HG03280 (cell line): ENCODE data around the gene HNRNPAB.

Experiments used
- ATAC-seq: cut with Tn5 transposase; IDR thresholded peaks from one replicate; pipeline ENCODE4 v1.9.1; 2021; ENCODE audit warnings: mild to moderate bottlenecking, moderate library complexity; ENCODE audit not compliant: unreplicated experiment

Gene HNRNPAB

DNA sequence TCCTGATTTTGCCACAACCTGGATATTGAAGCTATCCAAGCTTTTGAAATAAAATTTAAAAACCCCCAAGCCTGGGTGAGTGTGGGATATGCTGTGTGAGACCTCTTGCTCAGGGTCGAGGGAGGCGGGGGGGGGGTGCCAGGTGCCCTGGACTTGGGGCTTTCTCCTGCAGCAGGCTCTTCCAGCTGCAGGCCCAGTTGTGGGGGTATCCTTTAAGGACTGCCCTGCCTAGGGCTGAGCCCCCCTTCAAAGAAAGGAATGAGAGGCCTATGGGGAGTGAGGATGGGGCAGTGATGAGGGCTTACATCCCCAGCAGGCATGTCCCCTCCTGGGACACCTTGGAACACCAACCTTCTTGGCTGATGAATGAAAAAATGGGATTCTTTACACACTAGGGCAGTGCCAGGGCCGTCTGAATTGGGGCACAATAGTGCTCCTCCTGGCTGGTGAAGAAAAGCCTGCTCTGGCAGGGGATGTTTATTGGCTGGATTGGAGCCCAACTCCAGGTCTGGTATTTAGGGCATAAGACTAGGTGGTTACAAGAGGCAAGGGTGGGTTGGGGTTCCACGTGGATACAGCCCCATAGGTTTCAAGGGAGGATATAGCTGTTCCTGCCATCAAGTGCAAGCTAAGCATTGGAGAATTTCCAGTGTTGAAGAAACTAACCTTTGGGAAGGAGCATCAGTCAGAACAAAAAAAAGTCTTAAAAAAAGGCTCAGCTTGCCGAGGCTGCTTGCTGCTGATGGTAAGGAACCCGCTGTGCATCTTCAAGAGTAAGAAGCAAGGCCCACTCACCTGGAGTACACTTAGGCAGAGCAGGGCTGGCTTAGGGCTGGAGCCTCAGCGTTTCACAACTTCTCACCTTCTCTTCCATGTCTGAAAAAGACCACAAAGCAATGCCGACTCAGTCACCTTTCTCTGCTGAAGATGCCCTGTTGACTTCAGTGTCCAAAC lies 7.0 kb downstream of the HNRNPAB start:
- no peak for ATAC-seq

DNA sequence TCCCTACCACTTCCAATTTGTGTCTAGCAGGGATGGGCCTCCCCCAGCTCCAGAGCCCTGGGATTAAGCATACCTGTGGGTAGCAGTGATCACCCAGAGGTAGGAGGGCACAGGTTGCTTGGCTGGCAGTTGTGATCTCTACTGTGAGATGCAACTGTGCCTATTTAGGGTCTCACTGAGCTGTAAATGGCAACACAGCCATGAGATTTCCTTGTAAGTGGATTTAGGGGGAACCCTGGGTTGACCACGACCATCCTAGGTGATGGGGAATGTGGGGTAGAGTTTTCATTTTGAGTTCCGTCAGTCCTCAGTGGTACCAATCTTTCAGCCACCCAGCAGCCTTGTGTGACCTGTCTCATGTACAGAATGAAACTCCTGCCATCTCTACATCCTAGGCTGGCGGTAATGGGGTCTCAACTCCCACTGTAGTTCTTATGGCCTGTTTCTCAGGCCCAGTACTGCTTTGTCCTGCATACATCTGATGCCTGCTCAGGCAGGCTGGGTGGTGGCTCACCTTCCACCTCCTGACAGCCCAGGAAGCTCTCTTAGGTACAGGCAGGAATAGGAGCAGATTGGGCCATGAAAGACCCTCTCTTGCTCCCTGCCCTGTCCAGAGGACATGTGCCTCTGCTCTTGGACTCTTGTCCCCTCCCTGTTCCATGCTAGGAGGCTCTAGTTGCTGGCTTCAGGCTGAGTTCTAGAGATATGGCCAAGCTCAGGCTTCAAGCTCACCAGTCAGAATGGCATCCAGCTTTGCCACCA lies 8.1 kb downstream of the HNRNPAB start:
- no peak for ATAC-seq

DNA sequence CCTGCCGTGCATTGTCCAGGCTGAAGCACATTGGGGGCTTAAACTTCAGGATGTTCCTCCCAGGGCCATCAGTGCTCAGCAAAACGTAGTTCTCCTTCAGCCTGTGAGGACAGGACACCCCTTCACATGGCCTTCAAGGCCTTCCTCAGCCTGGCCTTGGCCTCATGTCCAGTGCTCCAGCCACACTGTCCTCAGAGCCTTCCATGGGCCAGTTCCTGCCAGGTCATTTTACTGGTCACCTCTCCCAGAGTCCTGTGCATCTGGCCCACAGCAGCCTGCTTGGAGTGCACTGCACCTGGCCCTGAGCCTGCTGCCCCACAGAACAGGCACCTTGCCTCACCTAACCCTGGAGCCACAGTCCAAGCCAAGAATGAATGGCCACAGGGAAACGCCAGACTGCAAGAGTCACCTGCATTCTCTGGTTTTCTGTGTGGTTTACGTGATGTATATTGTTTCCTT lies 8.7 kb downstream of the HNRNPAB start:
- no peak for ATAC-seq

DNA sequence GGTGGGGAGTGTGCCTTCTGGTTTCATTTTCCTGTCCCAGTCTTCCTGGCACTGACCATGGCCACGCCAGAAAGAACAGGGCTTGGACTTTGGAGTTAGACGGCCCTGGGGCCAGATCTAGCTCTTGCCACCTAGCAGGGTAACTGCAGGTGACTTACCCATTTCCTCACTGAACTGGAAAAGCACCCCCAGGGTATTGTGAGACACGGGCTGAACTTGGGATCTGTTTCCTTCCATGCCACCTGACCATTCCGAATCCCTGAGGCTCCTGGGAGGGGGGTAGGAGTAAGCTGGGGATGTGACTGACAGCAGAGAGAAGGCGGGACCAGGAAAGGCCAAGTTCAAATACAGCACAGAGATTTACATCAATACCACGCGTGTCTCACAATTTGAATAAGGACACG lies 9.4 kb downstream of the HNRNPAB start:
- no peak for ATAC-seq

DNA sequence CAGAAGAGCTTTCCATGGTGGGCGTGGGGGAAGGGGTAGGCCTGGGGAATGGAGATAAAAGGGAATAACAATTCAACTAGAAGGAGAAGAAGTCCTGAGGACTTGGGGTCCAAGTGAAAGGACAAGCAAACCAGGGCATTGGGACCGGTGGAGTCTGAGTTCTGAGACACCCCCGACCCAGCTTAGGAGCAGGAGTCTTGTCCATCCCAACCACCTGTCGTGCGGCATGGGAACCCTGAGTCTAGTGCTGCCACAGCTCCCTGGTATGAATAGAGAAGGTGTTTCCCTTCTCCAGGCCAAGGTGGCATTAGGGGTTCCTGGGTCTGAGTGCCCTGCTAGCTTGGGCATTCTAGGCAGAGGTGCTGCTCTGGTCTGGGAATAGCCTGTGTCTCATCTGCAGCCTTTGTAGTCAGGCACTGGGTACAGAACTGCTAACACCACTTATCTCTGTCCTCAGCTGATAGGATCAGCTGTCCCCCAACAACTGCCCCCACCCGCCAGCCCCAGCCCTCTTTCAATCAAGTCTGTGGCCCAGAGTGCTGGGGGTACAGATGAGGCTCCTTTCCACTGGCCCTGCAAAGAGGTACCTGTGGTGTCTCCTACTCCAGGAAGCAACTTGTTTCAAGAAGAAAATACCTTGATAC lies 9.9 kb downstream of the HNRNPAB start:
- no peak for ATAC-seq

DNA sequence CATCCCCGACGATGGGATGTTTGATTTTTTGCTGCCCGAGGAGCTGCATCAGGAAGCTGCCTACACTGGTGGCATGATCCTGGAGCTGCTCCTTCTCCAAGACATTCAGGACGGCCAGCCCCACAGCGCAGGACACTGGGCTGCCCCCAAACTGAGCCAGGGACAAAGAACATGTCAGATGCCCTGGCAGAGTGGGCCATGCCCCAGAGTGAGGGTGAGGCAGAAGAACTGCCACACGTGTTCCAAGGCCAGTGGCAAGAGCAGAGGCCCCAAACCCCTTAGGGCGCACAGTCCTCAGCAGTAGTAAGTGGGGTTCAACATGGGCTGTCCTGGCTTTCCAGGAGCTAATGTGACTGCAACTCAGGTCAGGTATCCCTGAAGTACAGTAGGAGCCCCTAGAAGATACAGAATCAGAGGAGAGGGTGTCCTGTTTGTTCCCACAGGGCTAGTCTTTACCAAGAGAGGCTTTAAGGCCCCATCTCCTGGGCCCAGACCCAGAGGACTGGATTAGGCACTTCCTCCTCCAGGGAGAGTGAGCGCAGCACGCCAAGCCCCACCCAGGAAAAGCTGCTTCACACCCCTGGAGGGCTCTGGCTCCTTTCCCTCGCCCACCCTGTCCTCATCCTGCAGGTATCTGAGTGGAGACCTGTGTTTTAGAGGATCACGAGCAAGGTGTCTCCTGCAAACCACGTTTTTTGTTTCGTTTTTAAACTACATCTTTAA lies 11.1 kb downstream of the HNRNPAB start:
- no peak for ATAC-seq

DNA sequence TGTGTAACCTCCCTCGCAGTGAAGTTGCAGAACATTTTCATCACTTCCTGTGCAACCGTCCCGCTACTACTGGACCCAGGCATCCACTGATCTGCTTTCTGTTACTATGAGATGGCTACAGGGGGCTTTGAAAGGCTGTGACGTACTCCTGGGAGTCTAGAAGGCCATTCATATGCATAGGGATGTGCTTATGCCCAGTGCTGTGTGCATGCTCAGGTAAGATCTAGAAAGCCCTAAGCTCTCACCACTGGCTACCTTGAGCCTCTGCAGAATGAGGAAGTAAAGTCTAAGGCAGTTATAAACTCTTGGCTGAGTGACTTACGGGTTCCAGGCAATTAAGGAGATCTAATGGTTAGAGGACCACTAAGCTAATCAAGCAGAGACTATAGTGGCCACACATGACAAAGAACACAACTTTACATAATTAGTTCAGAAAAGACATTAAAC lies 11.8 kb downstream of the HNRNPAB start:
- ATAC-seq: no peak

DNA sequence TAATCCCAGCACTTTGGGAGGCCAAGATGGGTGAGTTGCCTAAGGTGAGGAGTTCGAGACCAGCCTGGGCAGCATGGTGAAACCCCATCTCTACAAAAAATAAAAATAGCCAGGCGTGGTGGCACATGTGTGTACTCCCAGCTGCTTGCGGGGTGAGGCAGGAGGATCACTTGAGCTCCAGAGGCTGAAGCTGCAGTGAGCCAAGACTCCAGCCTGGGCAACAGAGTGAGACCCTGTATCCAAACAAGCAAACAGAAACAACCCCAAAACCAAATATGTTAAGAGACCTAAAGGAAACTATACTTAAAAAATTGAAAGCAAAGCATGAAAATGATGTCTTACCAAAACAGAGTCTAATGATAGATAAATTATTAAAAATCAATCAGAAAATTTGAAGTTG lies 12.4 kb downstream of the HNRNPAB start:
- no peak for ATAC-seq

DNA sequence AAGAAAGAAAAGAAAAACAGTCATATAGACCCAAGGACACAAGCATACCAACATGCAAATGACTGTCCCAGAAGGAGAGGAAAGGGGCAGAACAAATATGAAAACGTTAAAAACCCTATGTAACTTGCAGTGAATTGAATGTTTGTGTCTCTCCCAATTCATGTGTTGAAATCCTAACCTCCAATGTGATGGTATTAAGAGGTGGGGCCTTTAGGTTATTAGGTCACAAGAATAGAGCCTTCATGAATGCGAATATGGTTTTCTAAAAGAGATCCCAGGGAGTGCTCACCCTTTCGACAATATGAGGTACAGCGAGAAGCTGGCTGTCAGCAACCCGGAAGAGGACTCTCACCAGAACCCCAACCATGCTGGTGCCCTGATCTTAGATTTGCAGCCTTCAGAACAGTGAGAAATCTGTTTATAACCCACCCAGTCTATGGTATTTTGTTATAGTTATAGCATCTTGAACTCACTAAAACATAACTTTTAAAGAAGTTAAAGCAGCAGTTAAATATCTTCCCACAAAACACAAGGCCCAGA lies 14.0 kb downstream of the HNRNPAB start:
- no peak for ATAC-seq

DNA sequence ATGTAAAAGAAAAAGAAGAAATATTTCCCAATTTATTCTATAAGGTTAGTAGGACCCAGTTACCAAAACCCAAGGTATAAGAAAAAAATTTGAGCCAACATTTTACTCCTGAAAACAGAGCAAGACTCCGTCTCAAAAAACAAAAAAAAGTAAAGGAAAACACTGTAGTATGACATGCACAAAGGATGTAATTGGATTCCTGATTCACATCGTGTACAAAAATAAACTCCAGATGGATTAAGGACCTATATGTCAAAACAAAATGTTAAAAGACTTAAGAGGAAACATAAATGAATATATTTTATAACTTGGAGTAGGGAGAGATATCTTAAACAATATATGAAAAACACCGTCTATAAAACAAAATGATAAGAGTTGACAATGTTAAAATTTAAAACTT lies 14.5 kb downstream of the HNRNPAB start:
- no peak for ATAC-seq

DNA sequence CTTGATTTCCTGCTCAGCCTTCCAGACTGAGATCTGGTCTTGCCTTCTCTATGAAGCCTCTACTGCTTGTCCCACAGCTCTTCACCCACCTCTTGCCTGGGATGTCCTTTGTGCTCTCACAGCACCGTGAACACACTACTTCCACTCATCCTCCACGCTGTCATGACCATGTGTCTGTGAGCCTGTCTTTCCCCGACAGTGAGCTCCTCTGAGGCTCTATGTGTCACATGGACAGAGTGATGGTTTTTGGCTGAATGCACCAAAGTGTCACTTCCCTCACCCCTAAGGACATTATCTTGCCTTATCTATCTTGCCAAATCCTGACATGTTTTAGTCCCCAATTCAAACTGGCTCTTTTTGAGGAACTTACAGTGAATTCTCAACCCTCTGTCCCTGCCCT lies 16.9 kb downstream of the HNRNPAB start:
- ATAC-seq: no peak

DNA sequence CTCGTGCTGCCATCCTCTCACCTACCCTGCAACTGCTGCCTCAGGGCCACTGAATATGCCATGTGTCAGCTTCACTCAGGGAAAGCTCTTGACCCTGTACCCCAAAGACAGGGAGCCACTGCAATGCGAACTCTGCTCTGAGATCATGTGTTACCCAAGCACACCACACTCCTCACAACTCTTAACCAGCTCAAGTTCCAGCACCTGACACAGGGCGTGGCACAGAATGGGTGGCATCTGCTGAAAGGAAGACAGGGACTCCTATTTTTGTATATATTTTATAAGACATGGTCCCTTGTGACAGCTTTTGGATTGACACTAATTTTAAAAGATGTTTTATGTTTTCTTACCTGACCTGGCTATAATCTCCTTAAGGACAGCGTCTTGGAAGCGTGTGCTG lies 17.5 kb downstream of the HNRNPAB start:
- ATAC-seq: no peak

DNA sequence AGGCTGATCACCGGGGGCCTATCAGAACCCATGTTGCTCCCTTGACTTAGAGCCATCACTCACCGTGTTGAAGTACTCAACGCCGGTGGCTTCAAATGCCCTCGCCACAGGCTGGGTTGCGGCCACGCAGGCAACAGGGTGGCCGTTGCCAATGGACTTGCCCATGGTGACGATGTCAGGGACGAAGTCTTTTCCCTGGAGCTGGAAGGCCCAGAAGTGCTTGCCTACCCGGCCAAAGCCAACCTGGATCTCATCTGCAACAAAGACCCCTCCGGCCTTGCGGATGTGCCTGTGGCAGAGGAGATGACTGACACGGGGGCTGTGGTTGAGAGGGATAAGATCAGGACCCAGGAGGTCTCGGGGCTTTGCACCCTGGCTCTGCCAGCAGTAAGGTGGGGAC lies 18.0 kb downstream of the HNRNPAB start:
- no peak for ATAC-seq

DNA sequence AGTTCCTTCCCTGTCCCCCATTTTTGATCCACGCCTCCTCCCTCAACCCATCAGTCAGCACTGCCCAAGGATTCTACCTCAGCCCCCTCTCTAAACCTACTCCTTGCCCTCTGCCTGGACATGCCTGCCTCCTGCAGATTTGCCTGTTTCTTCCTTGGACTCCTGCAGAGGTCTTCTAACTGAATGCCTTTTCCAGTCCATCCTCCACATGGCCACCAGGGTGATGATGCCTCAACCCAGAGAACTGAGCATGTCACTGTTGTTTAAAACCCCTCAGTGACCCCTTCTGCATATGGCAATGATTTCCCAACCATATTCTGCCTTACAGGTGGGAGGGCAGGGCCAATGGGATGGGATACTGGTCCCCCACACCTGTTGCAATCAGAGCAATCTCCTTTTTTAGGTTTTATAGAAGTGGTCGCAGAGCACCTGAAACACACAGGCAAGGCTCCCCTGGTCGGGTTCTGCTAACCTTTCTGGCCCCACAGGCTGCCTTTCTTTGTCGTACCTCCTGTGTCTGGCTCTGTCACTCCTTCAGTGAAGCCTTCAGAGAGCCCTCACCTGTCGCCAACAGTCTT lies 19.0 kb downstream of the HNRNPAB start:
- no peak for ATAC-seq

DNA sequence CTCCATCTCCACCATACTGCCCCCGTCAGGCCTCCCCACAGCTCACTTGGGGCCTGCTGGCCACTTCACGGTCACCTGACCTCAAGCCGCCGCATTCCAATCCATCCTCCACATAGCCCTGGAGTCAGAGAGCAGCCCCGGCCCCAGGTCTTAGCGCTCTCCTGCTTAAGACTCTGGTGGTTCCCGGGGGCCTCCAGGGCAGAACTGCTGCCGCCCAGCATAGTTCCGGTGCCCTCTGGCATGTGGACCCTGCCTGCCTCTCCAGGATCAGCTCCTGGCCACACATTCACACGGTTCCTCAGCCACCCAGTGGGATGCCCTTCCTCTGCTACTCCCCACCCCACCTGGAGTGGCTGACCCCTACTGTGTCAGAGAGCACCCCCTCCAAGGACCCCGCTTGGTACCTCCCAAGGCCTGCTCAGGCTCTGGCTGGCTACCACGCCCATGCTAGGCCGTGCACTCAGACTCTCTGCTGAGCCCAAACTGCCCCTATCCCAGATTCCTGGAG lies 19.5 kb downstream of the HNRNPAB start:
- ATAC-seq: no peak

DNA sequence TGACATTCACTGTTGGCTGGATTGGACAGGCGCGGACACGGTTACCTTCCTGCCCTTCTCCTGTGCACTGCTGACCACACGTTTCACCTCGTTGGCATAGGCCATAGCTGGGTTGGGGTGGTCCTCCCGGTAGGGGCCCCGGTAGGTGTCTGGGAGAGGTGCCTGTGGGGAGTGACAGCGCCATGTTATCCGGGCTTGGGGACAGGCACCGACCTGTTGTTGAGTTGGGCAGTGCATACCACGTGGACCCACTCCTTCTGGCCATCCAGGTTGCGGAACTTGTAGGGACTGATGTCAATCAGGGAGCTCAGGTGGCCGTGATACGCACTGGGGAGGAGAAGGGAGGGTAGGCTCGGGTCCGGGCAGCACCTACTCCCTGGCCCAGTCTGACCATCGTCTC lies 20.1 kb downstream of the HNRNPAB start:
- ATAC-seq: no peak

DNA sequence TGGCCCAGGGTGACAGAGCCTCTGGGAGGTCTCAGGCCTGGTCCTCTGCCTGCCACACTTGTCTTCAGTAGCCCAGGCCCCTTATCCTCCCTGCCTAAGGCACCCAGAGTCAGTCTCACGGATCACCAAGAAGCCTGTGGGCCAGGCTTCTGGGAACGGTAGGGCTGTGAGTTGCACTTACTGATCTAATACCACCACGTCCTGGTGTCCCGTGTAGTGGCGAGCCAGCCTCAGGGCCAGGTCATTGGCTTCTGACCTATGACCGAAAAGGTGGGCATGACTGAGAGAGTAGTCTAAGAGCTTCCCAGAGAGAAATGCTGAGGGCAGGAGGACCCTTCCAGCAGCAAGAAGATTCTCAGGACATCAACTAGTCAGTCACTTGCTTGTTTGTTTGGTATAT lies 20.8 kb downstream of the HNRNPAB start:
- ATAC-seq: no peak

DNA sequence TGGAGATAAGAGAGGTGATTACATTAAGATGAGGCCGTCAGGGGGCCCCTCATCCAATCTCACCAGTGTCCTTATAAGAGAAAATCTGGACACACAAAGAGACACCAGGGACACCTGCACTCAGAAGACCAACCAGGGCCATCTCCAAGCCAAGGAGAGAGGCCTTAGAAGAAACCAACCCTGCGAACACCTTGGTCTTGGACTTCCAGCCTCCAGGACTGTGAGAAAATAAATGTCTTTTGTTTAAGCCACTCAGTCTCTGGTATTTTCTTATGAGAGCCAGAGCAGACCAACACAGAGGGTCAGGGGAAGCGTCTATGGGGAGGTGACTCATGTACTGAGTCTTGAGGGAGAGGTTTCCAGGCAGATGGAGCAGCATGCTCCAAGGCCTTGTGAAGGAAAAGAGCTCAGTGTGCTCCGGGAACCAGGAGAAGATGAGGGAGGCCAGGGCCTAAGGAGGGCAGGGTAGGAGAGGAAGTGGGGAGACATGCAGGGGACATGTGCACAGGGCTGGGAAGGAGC lies 22.9 kb downstream of the HNRNPAB start:
- no peak for ATAC-seq

DNA sequence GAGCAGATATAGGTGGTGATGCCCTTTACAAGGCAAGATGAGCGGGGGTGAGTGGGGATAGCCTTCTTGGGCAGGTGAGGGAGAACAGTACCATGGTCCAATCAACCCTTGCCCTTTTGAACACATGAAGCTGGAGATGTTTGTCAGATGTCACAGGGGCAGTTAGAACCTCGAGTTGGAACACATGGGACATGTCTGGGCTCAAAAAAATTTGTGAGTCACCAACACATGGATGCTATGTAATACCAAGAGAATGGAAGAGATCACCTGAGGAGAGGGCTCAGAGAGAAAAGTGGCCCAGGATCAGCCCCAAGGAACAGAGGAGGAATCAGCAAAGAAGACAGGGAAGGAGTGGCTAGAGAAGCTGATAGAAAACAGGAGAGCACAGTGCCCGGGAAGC lies 23.6 kb downstream of the HNRNPAB start:
- no peak for ATAC-seq

DNA sequence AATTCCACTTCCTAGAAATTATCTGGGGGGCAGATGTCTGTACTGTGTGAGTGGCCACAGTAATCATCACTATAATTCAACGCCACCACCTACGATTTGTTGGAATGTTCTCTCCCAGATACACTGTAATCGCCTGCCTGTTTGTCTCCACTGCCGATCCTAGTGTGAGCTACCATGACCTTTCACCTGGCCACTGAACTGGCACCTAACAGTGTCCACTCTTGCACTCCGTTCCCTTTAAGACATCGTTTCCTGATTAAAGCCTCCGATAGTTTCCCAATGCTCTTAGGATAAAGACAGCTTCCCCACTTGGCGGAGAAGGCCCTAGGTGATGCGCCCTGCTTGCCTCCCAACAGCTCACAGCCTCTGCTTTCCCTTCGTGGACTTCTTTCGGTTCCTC lies 24.3 kb downstream of the HNRNPAB start:
- ATAC-seq: no peak
